Measurements from ENCODE around the gene USP35.
A peak's percentile ranks its signal among the peaks of the same experiment; 100 is the strongest.

The USP35 gene

GRCh38 chr11:78199015-78199652, 10.4 kb downstream of the USP35 start:
- DNase-seq (ENCODE audit: low read depth), result no peak

- DNase-seq (ENCODE audit: low read depth), result no peak
Observed at GRCh38 chr11:78199653-78200015, 10.9 kb downstream of the USP35 start.

GRCh38 chr11:78200061-78200460, 11.3 kb downstream of the USP35 start:
- DNase-seq (ENCODE audit: low read depth), result no peak

GRCh38 chr11:78200553-78200952, 11.8 kb downstream of the USP35 start:
- no peak for DNase-seq (ENCODE audit: low read depth)

- no peak for DNase-seq (ENCODE audit: low read depth)
Observed at GRCh38 chr11:78201096-78201818, 12.5 kb downstream of the USP35 start.

- no peak for DNase-seq (ENCODE audit: low read depth)
Observed at GRCh38 chr11:78202733-78203167, 14.0 kb downstream of the USP35 start.

GRCh38 chr11:78203184-78203583, 14.5 kb downstream of the USP35 start:
- no peak for DNase-seq (ENCODE audit: low read depth)

GRCh38 chr11:78205256-78205655, 16.5 kb downstream of the USP35 start:
- no peak for DNase-seq (ENCODE audit: low read depth)

GRCh38 chr11:78205691-78206090, 17.0 kb downstream of the USP35 start:
- no peak for DNase-seq (ENCODE audit: low read depth)

GRCh38 chr11:78207532-78208256, 19.0 kb downstream of the USP35 start:
- no peak for DNase-seq (ENCODE audit: low read depth)

GRCh38 chr11:78208257-78209165, 19.8 kb downstream of the USP35 start:
- peak; percentile 43 for DNase-seq (ENCODE audit: low read depth)

GRCh38 chr11:78209478-78209877, 20.8 kb downstream of the USP35 start:
- no peak for DNase-seq (ENCODE audit: low read depth)

- no peak for DNase-seq (ENCODE audit: low read depth)
Observed at GRCh38 chr11:78210000-78210608, 21.4 kb downstream of the USP35 start.

GRCh38 chr11:78211565-78211964, 22.8 kb downstream of the USP35 start:
- no peak for DNase-seq (ENCODE audit: low read depth)

- DNase-seq (ENCODE audit: low read depth), result peak; percentile 61
Observed at GRCh38 chr11:78212586-78213371, 24.1 kb downstream of the USP35 start.

GRCh38 chr11:78213526-78214330, 25.0 kb downstream of the USP35 start:
- DNase-seq (ENCODE audit: low read depth), result no peak

- DNase-seq (ENCODE audit: low read depth), result no peak
Observed at GRCh38 chr11:78214331-78215194, 25.8 kb downstream of the USP35 start.

GRCh38 chr11:78216021-78216420, 27.3 kb downstream of the USP35 start:
- DNase-seq (ENCODE audit: low read depth), result no peak
